Neural progenitor cell (in vitro differentiated cells): Measurements from ENCODE around the gene TAX1BP3. TPM values are rescaled to one million over a fixed set of nuclear protein-coding genes. Genes with fewer than 3 reads are reported as not detected.
A peak's percentile ranks its signal among the peaks of the same experiment; 100 is the strongest.

Experiments used
- DNase-seq: peaks from one replicate; pipeline ENCODE4 v3.0.0-alpha.2; 2016; ENCODE audit warnings: low spot score
- H2AFZ ChIP-seq: fragments of 200-600 bp; sonication (generic); replicated peaks from 2 replicates; pipeline ENCODE4 v1.6.1; 2016; ENCODE audit warnings: antibody characterized with exemption
- H3F3A ChIP-seq: fragments of 200-600 bp; sonication (generic); 2 replicates; pipeline ENCODE4 v1.6.1; 2016; ENCODE audit warnings: antibody characterized with exemption, low read depth
- H3K27ac ChIP-seq: fragments of 200-600 bp; sonication (generic); 2 replicates; pipeline ENCODE4 v1.5.1; 2016; ENCODE audit warnings: mild to moderate bottlenecking
- H3K27me3 ChIP-seq: fragments of 200-600 bp; sonication (generic); 2 replicates; pipeline ENCODE4 v1.6.1; 2016; ENCODE audit warnings: mild to moderate bottlenecking, moderate library complexity
- H3K36me3 ChIP-seq: fragments of 200-600 bp; sonication (generic); 2 replicates; pipeline ENCODE4 v1.5.1; 2016
- H3K4me1 ChIP-seq: fragments of 200-600 bp; sonication (generic); 2 replicates; pipeline ENCODE4 v1.6.1; 2016; ENCODE audit warnings: mixed run types
- H3K4me2 ChIP-seq: fragments of 200-600 bp; sonication (generic); 2 replicates; pipeline ENCODE4 v1.6.1; 2016
- H3K4me3 ChIP-seq: fragments of 200-600 bp; sonication (generic); 2 replicates; pipeline ENCODE4 v1.5.1; 2016
- H3K79me2 ChIP-seq: fragments of 200-600 bp; sonication (generic); 2 replicates; pipeline ENCODE4 v1.6.1; 2016; ENCODE audit warnings: low read depth
- H3K9ac ChIP-seq: fragments of 200-600 bp; sonication (generic); 2 replicates; pipeline ENCODE4 v1.6.1; 2016
- H3K9me3 ChIP-seq: fragments of 200-600 bp; sonication (generic); 2 replicates; pipeline ENCODE4 v1.5.1; 2016; ENCODE audit warnings: low read depth
- H4K20me1 ChIP-seq: fragments of 200-600 bp; sonication (generic); 2 replicates; pipeline ENCODE4 v1.6.1; 2016; ENCODE audit warnings: low read depth
- H3K27ac Mint-ChIP-seq: 3 replicates; pipeline ENCODE4 v1.8.0; 2021; ENCODE audit warnings: mixed read lengths
- H3K27me3 Mint-ChIP-seq: 2 replicates; pipeline ENCODE4 v1.8.0; 2022; ENCODE audit warnings: low read depth, mild to moderate bottlenecking, inconsistent platforms, moderate library complexity, mixed read lengths; ENCODE audit not compliant: insufficient read depth
- H3K36me3 Mint-ChIP-seq: 3 replicates; pipeline ENCODE4 v1.8.0; 2021; ENCODE audit warnings: mixed read lengths
- H3K4me1 Mint-ChIP-seq: 3 replicates; pipeline ENCODE4 v1.8.0; 2021; ENCODE audit warnings: mixed read lengths
- H3K4me3 Mint-ChIP-seq: 3 replicates; pipeline ENCODE4 v1.8.0; 2021; ENCODE audit warnings: mild to moderate bottlenecking, moderate library complexity, mixed read lengths
- H3K9me3 Mint-ChIP-seq: 3 replicates; pipeline ENCODE4 v1.8.0; 2020; ENCODE audit warnings: mixed read lengths
- CTCF ChIP-seq: fragments of 200-600 bp; sonication (generic); IDR thresholded peaks from 2 replicates; pipeline ENCODE4 v1.5.1; 2017; ENCODE audit warnings: antibody characterized with exemption, mild to moderate bottlenecking
- EZH2 ChIP-seq: fragments of 200-600 bp; sonication (generic); IDR thresholded peaks from 2 replicates; pipeline ENCODE4 v1.6.1; 2017; ENCODE audit warnings: antibody characterized with exemption, mild to moderate bottlenecking, moderate library complexity
- EZH2phosphoT487 ChIP-seq: fragments of 200-600 bp; sonication (generic); IDR thresholded peaks from 2 replicates; pipeline ENCODE4 v1.6.1; 2017; ENCODE audit warnings: antibody characterized with exemption
- total RNA-seq: library from RNA; depleted of rRNA; stranded (reverse); fragments of >200 nt; gene quantifications from 2 replicates; pipeline ENCODE4 v1.2.3, GENCODE V29; 2015; ENCODE audit warnings: low replicate concordance

The TAX1BP3 gene
- total RNA-seq, 1 donor from 2014 or later: 27.3 TPM

DNA sequence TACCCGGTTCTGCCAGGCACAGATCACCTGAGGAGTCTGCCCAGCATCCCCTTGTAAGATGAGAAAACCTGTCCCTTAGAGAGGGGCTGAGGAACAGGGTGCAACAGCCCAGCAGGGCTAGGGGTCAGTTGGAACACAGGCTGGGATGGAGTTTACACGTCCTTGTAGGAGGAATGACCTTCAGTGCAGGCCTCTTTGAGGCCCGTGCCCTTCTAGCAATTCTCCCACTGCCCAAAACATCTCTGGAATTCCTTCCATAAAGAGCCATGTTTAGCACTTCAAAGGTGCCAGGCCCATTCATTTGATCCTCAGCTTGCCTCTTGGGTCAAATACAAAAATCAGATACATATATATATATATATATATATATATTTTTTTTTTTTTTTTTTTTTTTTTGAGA lies 27.4 kb downstream of the TAX1BP3 start:
- Mint-ChIP-seq H3K4me1 (peaks cover 22% of the 10 kb centered on the region), H3K36me3 (peaks cover 1% of the 10 kb centered on the region), H3K4me3 (no peak overlapping the region), H3K9me3 (no peaks in the 10 kb centered on the region), H3K27me3 (no peaks in the 10 kb centered on the region), H3K27ac (no peak overlapping the region)
- H3K4me1 ChIP-seq: peaks cover 8% of the 10 kb centered on the region
- no peaks in the 10 kb centered on the region for H3K9me3 ChIP-seq
- no peaks in the 10 kb centered on the region for H3K27me3 ChIP-seq
- no peak overlapping the region for H3K4me3 ChIP-seq
- no peak overlapping the region for H3K4me2 ChIP-seq
- no peak for TF ChIP-seq CTCF
- no peak for TF ChIP-seq EZH2
- TF ChIP-seq EZH2phosphoT487: no peak
- H3K9ac ChIP-seq: no peak overlapping the region
- no peaks in the 10 kb centered on the region for H3F3A ChIP-seq
- no peak for DNase-seq
- no peak overlapping the region for H3K27ac ChIP-seq
- no peaks in the 10 kb centered on the region for H3K36me3 ChIP-seq
- H4K20me1 ChIP-seq: peaks cover 3% of the 10 kb centered on the region
- no peak overlapping the region for H2AFZ ChIP-seq
- H3K79me2 ChIP-seq: no peaks in the 10 kb centered on the region

- Mint-ChIP-seq H3K36me3 (no peaks in the 10 kb centered on the region), H3K4me3 (peak overlapping the region; percentile 54), H3K27me3 (no peaks in the 10 kb centered on the region), H3K27ac (peak overlapping the region; percentile 74), H3K4me1 (peaks cover 22% of the 10 kb centered on the region), H3K9me3 (no peaks in the 10 kb centered on the region)
- peaks cover 3% of the 10 kb centered on the region for H4K20me1 ChIP-seq
- peak; percentile 22 for DNase-seq
- TF ChIP-seq EZH2phosphoT487 (no peak), CTCF (no peak)
- no peaks in the 10 kb centered on the region for H3F3A ChIP-seq
- no peak overlapping the region for H2AFZ ChIP-seq
- H3K27me3 ChIP-seq: no peaks in the 10 kb centered on the region
- no peak overlapping the region for H3K4me3 ChIP-seq
- no peaks in the 10 kb centered on the region for H3K36me3 ChIP-seq
- H3K9ac ChIP-seq: no peak overlapping the region
- H3K79me2 ChIP-seq: peaks cover 9% of the 10 kb centered on the region
- no peaks in the 10 kb centered on the region for H3K9me3 ChIP-seq
- H3K4me2 ChIP-seq: peak overlapping the region; percentile 27
- H3K4me1 ChIP-seq: peaks cover 8% of the 10 kb centered on the region
- H3K27ac ChIP-seq: no peak overlapping the region
These were observed 28.3 kb downstream of the TAX1BP3 start for GRCh38 chr17:3639981-3640596.

GRCh38 chr17:3636908-3637373 lies 31.4 kb downstream of the TAX1BP3 start:
- Histone ChIP-seq H3K9me3 (no peaks in the 10 kb centered on the region), H4K20me1 (peaks cover 9% of the 10 kb centered on the region), H3K9ac (peak overlapping the region; percentile 44), H3K79me2 (peaks cover 34% of the 10 kb centered on the region), H3K27ac (no peak overlapping the region), H3K36me3 (no peaks in the 10 kb centered on the region), H3K4me2 (peak overlapping the region; percentile 85), H3F3A (no peaks in the 10 kb centered on the region), H2AFZ (peak overlapping the region; percentile 89), H3K4me1 (peaks cover 8% of the 10 kb centered on the region), H3K4me3 (peak overlapping the region; percentile 98), H3K27me3 (no peaks in the 10 kb centered on the region)
- no peak overlapping the region for H3K27ac Mint-ChIP-seq
- H3K27me3 Mint-ChIP-seq: peaks cover 5% of the 10 kb centered on the region
- peak; percentile 56 for DNase-seq
- TF ChIP-seq EZH2: no peak
- TF ChIP-seq EZH2phosphoT487: no peak
- no peaks in the 10 kb centered on the region for H3K9me3 Mint-ChIP-seq
- H3K4me3 Mint-ChIP-seq: peak overlapping the region; percentile 98
- peaks cover 8% of the 10 kb centered on the region for H3K36me3 Mint-ChIP-seq
- peaks cover 36% of the 10 kb centered on the region for H3K4me1 Mint-ChIP-seq
